Caco-2 (cell line): ENCODE data around the gene PPARD. TPM values are rescaled to one million over a fixed set of nuclear protein-coding genes. Genes with fewer than 3 reads are reported as not detected.

Source experiments
- BruUV-seq: library from RNA; stranded (reverse); fragments of 400-500 nt; replicated peaks from 2 replicates; lab custom pipeline; 2021; lab: Mats Ljungman, UMichigan
- CTCF ChIA-PET: fragments of 300-600 bp; sonication (Branson Sonifier 250); formaldehyde crosslinking; loops from one replicate; lab custom pipeline; 2022; ENCODE audit warnings: antibody characterized with exemption; lab: Charles Lee
- POLR2A ChIA-PET: fragments of 300-600 bp; sonication (Branson Sonifier 250); formaldehyde crosslinking; loops from one replicate; lab custom pipeline; 2022; ENCODE audit warnings: antibody characterized with exemption; lab: Charles Lee
- DNase-seq, 2 experiments: peaks; one replicate each; pipeline versions ENCODE4 v3.0.0 to v3.0.0-alpha.2; 2020 to 2022
- H3K27me3 ChIP-seq: replicated peaks from 2 replicates; pipeline ENCODE4 v1.6.0; 2011; ENCODE audit warnings: low read length; ENCODE audit not compliant: control insufficient read depth, insufficient read depth
- H3K36me3 ChIP-seq: 2 replicates; pipeline ENCODE4 v1.5.1; 2011; ENCODE audit warnings: low read length; ENCODE audit not compliant: control insufficient read depth, insufficient read depth
- H3K4me1 ChIP-seq: fragments of 250-450 bp; sonication (Bioruptor Pico); 2 replicates; pipeline ENCODE4 v1.5.1; 2020; ENCODE audit warnings: mild to moderate bottlenecking
- H3K4me3 ChIP-seq: 2 replicates; pipeline ENCODE4 v1.5.1; 2011; ENCODE audit warnings: low read depth, mild to moderate bottlenecking, control low read depth, low read length
- H3K9me3 ChIP-seq: fragments of 250-450 bp; sonication (Bioruptor Pico); 2 replicates; pipeline ENCODE4 v1.5.1; 2020; ENCODE audit warnings: mild to moderate bottlenecking, moderate library complexity
- H3K27ac Mint-ChIP-seq: one replicate; pipeline ENCODE4 v1.8.0; 2022; ENCODE audit warnings: mixed read lengths; ENCODE audit not compliant: unreplicated experiment
- H3K27me3 Mint-ChIP-seq: one replicate; pipeline ENCODE4 v1.8.0; 2022; ENCODE audit warnings: mixed read lengths; ENCODE audit not compliant: insufficient read depth, unreplicated experiment
- H3K36me3 Mint-ChIP-seq: one replicate; pipeline ENCODE4 v1.8.0; 2022; ENCODE audit warnings: mild to moderate bottlenecking, mixed read lengths; ENCODE audit not compliant: insufficient read depth, unreplicated experiment
- H3K4me1 Mint-ChIP-seq: one replicate; pipeline ENCODE4 v1.8.0; 2022; ENCODE audit warnings: low read depth, mixed read lengths; ENCODE audit not compliant: unreplicated experiment
- H3K4me3 Mint-ChIP-seq: one replicate; pipeline ENCODE4 v1.8.0; 2022; ENCODE audit warnings: mild to moderate bottlenecking, moderate library complexity, mixed read lengths; ENCODE audit not compliant: unreplicated experiment
- H3K9me3 Mint-ChIP-seq: one replicate; pipeline ENCODE4 v1.8.0; 2022; ENCODE audit warnings: mixed read lengths; ENCODE audit not compliant: unreplicated experiment
- CTCF ChIP-seq, 2 experiments: fragments of 200-600 bp in 1 of 2; IDR thresholded peaks; 1 replicate in 1 of 2; 2 replicates in 1 of 2; pipeline versions ENCODE4 v1.5.1 to v1.8.0; 2011 to 2022; ENCODE audit warnings: antibody characterized with exemption in 1 of 2, control low read depth in 1 of 2, inconsistent platforms in 1 of 2, low read depth in 1 of 2, low read length in 1 of 2, mild to moderate bottlenecking in 1 of 2, moderate library complexity in 1 of 2; ENCODE audit not compliant: insufficient read depth in 1 of 2, severe bottlenecking in 1 of 2, unreplicated experiment in 1 of 2
- intact Hi-C: fragments of 100-400 bp; cut with micrococcal nuclease; formaldehyde crosslinking; loops from one replicate; pipeline ENCODE4 v1.10.0; 2022; ENCODE audit not compliant: unreplicated experiment
- microRNA-seq: library from miRNA; unstranded; fragments of <30 nt; microRNA quantifications from one replicate; pipeline ENCODE4 v1.2.0, GENCODE V29; 2022
- total RNA-seq: library from RNA; stranded (reverse); gene quantifications from 2 replicates; pipeline ENCODE4 v1.2.3, GENCODE V29; 2022

Gene PPARD
- total RNA-seq, 1 experiment from 2014 or later = 11.3 TPM

GRCh38 chr6:35475573-35475972 lies 133.2 kb downstream of the PPARD start:
- no peaks in the 10 kb centered on the region for H3K27me3 Mint-ChIP-seq
- Histone ChIP-seq H3K4me3 (no peak overlapping the region), H3K27me3 (no peaks in the 10 kb centered on the region), H3K4me1 (peaks cover 19% of the 10 kb centered on the region), H3K36me3 (peaks cover 2% of the 10 kb centered on the region), H3K9me3 (no peaks in the 10 kb centered on the region)
- peak overlapping the region; percentile 13 for H3K27ac Mint-ChIP-seq
- intact Hi-C loops = no loop called here
- no peak overlapping the region for H3K4me3 Mint-ChIP-seq
- TF ChIP-seq CTCF (IDR thresholded peaks at IDR 0.05; ENCODE audit: insufficient read depth in 1 of 2, low read depth in 1 of 2, low read length in 1 of 2, severe bottlenecking in 1 of 2, unreplicated experiment in 1 of 2) = no peak
- H3K9me3 Mint-ChIP-seq = no peaks in the 10 kb centered on the region
- no peak for DNase-seq
- POLR2A ChIA-PET = interaction anchor here (0.5 kb wide), 1 partner anchor 21 kb away, joined by 4 read pairs; no protein-coding TSS in a partner anchor
- H3K4me1 Mint-ChIP-seq = peaks cover 10% of the 10 kb centered on the region
- no TSS peak for BruUV-seq
- peaks cover 100% of the 10 kb centered on the region for H3K36me3 Mint-ChIP-seq
- CTCF ChIA-PET = no interaction called here

GRCh38 chr6:35476004-35476403 lies 133.6 kb downstream of the PPARD start:
- peak overlapping the region; percentile 13 for H3K27ac Mint-ChIP-seq
- H3K4me1 ChIP-seq = peaks cover 14% of the 10 kb centered on the region
- H3K4me3 Mint-ChIP-seq = no peak overlapping the region
- H3K4me3 ChIP-seq = no peak overlapping the region
- H3K9me3 Mint-ChIP-seq = no peaks in the 10 kb centered on the region
- TF ChIP-seq CTCF (IDR thresholded peaks at IDR 0.05; ENCODE audit: insufficient read depth in 1 of 2, low read depth in 1 of 2, low read length in 1 of 2, severe bottlenecking in 1 of 2, unreplicated experiment in 1 of 2) = no peak
- H3K4me1 Mint-ChIP-seq = peaks cover 7% of the 10 kb centered on the region
- intact Hi-C loops = no loop called here
- CTCF ChIA-PET = no interaction called here
- no TSS peak for BruUV-seq
- DNase-seq = peak in 1 of 2 experiments; percentile 38
- POLR2A ChIA-PET = interaction anchor here (0.5 kb wide), 1 partner anchor 20 kb away, joined by 4 read pairs; no protein-coding TSS in a partner anchor
- H3K36me3 ChIP-seq = peaks cover 4% of the 10 kb centered on the region
- H3K27me3 Mint-ChIP-seq = no peaks in the 10 kb centered on the region
- H3K9me3 ChIP-seq = no peaks in the 10 kb centered on the region
- H3K27me3 ChIP-seq = no peaks in the 10 kb centered on the region
- peaks cover 100% of the 10 kb centered on the region for H3K36me3 Mint-ChIP-seq

- Mint-ChIP-seq H3K9me3 (no peaks in the 10 kb centered on the region), H3K36me3 (peaks cover 94% of the 10 kb centered on the region), H3K27me3 (no peaks in the 10 kb centered on the region), H3K4me1 (peaks cover 7% of the 10 kb centered on the region), H3K27ac (no peak overlapping the region), H3K4me3 (no peak overlapping the region)
- BruUV-seq = no TSS peak
- H3K27me3 ChIP-seq = no peaks in the 10 kb centered on the region
- H3K4me3 ChIP-seq = no peak overlapping the region
- H3K9me3 ChIP-seq = no peaks in the 10 kb centered on the region
- POLR2A ChIA-PET = interaction anchor here (0.6 to 1.1 kb wide), 3 partner anchors 10 to 415 kb away, joined by 3 read pairs; no protein-coding TSS in a partner anchor
- CTCF ChIA-PET = interaction anchor here (0.6 kb wide), 2 partner anchors 53 to 587 kb away, joined by 3 to 4 read pairs; no protein-coding TSS in a partner anchor
- peaks cover 8% of the 10 kb centered on the region; the same call in 1 of the 2 replicates for H3K4me1 ChIP-seq
- intact Hi-C loops = no loop called here
- no peak for TF ChIP-seq CTCF (IDR thresholded peaks at IDR 0.05; ENCODE audit: insufficient read depth in 1 of 2, low read depth in 1 of 2, low read length in 1 of 2, severe bottlenecking in 1 of 2, unreplicated experiment in 1 of 2)
- DNase-seq = no peak
- peaks cover 5% of the 10 kb centered on the region; the same call in 1 of the 2 replicates for H3K36me3 ChIP-seq
Measured at GRCh38 chr6:35477028-35477427, 134.7 kb downstream of the PPARD start.

Small RNAs within 50 kb of the gene (microRNA-seq; reads per million reads assigned to microRNA genes)
- 4.8 reads per million, percentile 33 among the genes with 10 or more reads in this experiment for gene MIR7111

Other genes starting within 250 kb of the PPARD start
- not detected in 2 replicates for gene TCP11, start 201.2 kb upstream of the PPARD start, total RNA-seq
- 1.3 and 1.5 TPM in 2 replicates for gene SCUBE3, start 128.6 kb upstream of the PPARD start, total RNA-seq
- 22.7 and 24.6 TPM in 2 replicates for gene ZNF76, start 82.8 kb upstream of the PPARD start, total RNA-seq
- gene DEF6, start 44.7 kb upstream of the PPARD start, total RNA-seq = 5.6 and 5.7 TPM in 2 replicates
- 10.5 and 12.4 TPM in 2 replicates for gene FANCE, start 109.8 kb downstream of the PPARD start, total RNA-seq
- 1,082 and 1,106 TPM in 2 replicates for gene RPL10A, start 125.8 kb downstream of the PPARD start, total RNA-seq
- gene TEAD3, start 154.5 kb downstream of the PPARD start, total RNA-seq = 51.8 and 57.2 TPM in 2 replicates
- not detected in 2 replicates for gene TULP1, start 170.3 kb downstream of the PPARD start, total RNA-seq